Spleen (tissue), 7 donors: ENCODE measurements around the gene RPRD1B.

Experiments
- POLR2A ChIP-seq, 3 donors: fragments of 450-650 bp; IDR thresholded peaks; one replicate each; pipeline ENCODE4 v1.5.1; 2017; ENCODE audit warnings: antibody characterized with exemption in 3 of 3, mild to moderate bottlenecking in 1 of 3
- POLR2AphosphoS5 ChIP-seq, 3 donors: sonication (generic); formaldehyde crosslinking; IDR thresholded peaks; one replicate each; pipeline ENCODE4 v1.5.1; 2017; ENCODE audit warnings: antibody characterized with exemption in 3 of 3
- TF ChIP-seq, protein P1 (sequence below), 11 experiments: fragments of 200-600 bp in 7 of 11; fragments of 450-650 bp in 4 of 11; sonication (generic) in 4 of 11; IDR thresholded peaks in 8 of 11; conservative IDR thresholded peaks in 3 of 11; 1 replicate in 7 of 11; 2 replicates in 4 of 11; pipeline versions ENCODE4 v1.4.0 to v1.8.0; 2016 to 2021; ENCODE audit warnings: antibody characterized with exemption in 11 of 11, inconsistent platforms in 4 of 11, mild to moderate bottlenecking in 1 of 11
- donor health status: DM: no; HTN: no; CAD: no; lungs with moderate emphysema.
- donor health status: DM: no; HTN: no; CAD: no.
- donor health status: DM: no; HTN: no; CAD: no.

DNA sequence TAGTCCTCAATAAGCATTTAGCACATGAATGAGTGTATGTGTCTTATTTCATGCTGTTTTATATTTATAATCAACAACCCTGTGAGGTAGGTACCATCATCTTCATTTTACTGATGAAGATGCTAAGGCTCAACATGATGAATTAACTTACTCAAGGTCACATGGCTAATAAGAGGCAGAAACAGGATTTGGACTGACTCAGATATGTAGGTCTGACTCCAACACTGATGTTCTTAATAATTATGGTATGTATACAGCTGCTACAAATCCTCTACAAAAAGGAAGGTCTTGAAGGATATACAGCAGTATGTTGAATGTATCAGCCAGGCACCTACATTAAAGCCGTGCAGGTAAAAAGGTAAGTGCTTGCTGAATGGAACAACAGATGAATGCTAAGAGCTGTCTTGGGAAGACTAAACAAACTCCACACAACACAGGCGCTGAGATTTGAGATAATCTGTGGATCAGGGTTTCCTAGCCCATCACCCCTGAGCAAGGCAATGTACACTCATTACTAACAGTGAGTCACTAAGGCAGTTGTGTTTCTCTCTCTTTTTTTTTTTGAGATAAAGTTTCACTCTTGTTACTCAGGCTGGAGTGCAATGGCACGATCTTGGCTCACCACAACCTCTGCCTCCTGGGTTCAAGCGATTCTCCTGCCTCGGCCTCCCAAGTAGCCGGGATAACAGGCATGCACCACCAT is 32.2 kb upstream of the RPRD1B start:
- TF ChIP-seq POLR2A (IDR thresholded peaks at IDR 0.05) (no peak), POLR2AphosphoS5 (IDR thresholded peaks at IDR 0.05) (no peak)
- TF ChIP-seq, protein P1, sequence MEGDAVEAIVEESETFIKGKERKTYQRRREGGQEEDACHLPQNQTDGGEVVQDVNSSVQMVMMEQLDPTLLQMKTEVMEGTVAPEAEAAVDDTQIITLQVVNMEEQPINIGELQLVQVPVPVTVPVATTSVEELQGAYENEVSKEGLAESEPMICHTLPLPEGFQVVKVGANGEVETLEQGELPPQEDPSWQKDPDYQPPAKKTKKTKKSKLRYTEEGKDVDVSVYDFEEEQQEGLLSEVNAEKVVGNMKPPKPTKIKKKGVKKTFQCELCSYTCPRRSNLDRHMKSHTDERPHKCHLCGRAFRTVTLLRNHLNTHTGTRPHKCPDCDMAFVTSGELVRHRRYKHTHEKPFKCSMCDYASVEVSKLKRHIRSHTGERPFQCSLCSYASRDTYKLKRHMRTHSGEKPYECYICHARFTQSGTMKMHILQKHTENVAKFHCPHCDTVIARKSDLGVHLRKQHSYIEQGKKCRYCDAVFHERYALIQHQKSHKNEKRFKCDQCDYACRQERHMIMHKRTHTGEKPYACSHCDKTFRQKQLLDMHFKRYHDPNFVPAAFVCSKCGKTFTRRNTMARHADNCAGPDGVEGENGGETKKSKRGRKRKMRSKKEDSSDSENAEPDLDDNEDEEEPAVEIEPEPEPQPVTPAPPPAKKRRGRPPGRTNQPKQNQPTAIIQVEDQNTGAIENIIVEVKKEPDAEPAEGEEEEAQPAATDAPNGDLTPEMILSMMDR (IDR thresholded peaks at IDR 0.05 in 8 of 11, conservative IDR thresholded peaks at IDR 0.05 in 3 of 11) = no peak
